Measurements from ENCODE around the gene KRTAP1-5.
"Not testable (repeated sequence)": the region's sequence is repeated elsewhere in the genome, so short reads cannot be mapped to it uniquely, and the experiment has no call there.

The KRTAP1-5 gene

DNA sequence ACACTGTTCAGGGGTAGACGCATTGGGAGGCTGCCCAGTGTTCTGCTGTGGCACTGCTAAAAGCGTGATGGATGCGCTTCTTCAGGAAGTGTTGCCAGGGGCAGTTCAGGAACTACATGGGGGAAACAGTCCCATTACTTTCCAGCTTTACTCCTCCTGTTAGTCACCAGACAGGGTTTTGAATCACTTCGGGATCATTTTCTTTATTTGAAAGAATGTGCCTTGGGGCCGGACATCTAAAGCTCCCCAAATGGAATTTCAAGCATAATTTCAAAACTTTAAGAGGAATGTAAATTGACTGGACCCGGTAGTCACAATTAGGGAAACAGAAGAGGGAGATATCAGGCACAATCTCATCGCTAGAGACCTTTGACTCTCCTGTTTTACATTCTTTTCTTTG lies 21.4 kb upstream of the KRTAP1-5 start:
- no peak for DNase-seq (ENCODE audit: low read depth)

DNA sequence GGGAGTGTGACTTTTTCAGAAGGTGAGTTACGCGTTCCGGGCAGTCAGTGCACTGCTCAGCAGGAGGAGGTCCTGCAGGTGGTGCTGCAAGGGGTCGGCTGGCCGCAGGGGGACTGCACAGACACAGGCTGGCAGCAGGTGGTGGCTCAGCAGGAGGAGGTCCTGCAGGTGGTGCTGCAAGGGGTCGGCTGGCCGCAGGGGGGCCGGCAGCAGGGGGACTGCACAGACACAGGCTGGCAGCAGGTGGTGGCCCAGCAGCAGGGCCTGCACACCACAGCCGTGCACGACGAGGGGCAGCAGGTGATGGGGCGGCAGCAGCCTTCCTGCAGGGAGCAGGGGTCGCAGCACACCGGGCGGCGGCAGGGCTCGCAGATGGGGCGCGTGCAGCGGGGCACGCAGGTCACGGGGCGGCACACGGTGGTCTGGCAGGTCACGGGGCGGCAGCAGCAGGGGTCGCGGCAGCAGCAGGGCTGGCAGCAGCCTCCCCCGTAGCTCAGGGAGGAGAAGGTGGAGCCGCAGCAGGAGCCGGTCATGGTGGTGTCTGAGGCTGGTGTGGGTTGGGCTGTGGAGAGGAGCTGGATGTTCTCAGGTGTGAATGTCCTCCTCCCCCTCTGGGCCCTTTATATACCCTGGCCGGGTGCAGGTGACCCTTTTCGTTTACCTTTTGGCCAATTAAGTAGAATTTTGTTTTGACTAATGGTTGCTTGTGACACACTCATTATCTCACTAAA lies 19.9 kb upstream of the KRTAP1-5 start, which contains the start of gene KRTAP2-1:
KRTAP2-1 (minus strand) TSS at position 582 of the 731 bp plus-strand sequence; CDS start at position 533, 49 bp downstream.
- not testable (repeated sequence) for DNase-seq (ENCODE audit: low read depth)

DNA sequence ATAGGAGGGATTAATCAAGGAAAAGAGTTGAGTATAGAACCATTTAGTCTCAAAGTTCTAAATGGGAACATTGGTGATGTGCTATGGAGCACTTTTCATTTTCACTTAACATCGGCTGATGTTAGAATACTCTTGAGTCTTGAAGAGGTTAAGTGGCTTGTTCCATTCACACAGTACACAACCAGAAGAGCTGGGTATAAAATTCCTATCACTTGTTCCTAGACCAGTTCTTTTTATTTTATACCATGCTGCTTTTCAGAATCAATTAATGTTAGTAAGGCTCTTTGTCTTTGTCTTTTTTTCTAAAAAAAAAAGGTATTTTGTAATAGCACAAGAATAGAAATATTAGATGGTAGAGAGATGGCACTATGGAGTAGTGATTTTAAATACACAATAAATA lies 15.9 kb upstream of the KRTAP1-5 start:
- DNase-seq (ENCODE audit: low read depth) = no peak

DNA sequence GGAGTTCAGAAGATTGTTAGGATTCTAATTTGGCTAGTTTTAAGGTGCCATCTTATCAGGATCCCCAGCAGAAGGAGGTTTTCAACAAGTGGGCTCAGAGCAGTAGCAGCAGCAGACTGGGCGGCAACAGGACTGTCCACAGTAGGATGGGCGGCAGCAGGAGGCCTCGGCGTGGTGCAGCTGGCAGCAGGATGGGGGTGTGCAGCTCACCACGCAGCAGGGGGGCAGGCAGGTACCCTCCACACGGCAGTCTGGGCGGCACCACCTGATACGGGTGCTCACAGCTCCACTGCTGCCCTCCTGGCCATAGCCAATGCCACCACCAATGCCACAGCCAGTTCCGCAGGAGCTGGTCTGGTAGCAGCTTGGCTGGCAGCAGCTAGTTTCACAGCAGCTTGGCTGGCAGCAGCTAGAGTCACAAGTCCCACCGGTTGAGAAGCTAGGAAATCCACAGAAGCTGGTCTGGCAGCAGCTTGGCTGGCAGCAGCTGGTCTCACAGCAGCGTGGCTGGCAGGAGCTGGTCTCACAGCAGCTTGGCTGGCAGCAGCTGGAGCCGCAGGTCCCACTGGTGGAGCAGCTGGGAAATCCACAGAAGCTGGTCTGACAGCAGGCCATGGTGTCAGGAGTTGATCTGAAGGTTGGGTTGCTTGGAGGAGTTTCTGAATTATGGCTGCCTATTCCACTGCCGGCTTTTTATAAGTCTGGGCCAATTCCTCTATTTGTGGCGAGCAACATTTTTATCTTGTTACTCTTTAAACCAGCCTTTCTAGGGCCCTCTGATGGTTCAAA lies 14.0 kb upstream of the KRTAP1-5 start, which contains the start of gene KRTAP1-1:
KRTAP1-1 (minus strand) TSS at position 668 of the 789 bp plus-strand sequence; CDS start at position 615, 53 bp downstream.
- DNase-seq (ENCODE audit: low read depth) = not testable (repeated sequence)

DNA sequence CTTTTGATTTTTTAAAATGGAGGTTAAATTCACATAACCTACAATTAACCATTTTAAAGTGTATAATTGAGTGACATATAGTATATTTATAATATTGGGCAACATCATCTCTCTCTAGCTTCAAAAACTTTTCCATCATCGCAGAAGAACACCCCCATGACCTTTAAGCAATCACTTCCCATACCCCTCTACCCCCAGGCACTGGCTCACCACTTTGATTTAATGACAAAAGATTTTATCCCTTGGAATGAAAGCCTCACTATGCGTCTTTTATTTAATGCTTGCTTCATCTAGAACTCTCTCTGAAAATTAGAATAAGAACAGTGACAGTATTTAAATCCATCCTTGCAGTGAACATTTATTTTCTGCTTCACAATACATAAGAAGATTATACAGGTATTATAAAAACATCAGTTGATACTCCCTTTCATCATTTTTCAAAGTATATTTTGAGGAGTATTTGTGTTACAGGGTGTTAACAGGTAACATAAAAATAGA lies 10.9 kb upstream of the KRTAP1-5 start:
- DNase-seq (ENCODE audit: low read depth) = no peak

DNA sequence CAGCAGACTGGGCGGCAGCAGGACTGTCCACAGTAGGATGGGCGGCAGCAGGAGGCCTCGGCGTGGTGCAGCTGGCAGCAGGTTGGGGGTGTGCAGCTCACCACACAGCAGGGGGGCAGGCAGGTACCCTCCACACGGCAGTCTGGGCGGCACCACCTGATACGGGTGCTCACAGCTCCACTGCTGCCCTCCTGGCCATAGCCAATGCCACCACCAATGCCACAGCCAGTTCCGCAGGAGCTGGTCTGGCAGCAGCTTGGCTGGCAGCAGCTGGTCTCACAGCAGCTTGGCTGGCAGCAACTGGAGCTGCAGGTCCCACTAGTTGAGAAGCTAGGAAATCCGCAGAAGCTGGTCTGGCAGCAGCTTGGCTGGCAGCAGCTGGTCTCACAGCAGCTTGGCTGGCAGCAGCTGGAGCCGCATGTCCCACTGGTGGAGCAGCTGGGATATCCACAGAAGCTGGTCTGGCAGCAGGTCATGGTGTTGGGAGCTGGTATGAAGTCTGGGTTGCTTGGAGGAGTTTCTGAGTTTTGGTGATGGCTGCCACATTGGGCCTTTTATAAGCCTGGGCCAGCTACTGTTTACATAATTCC lies 7.4 kb upstream of the KRTAP1-5 start, which contains the start of gene KRTAP1-3:
KRTAP1-3 (minus strand) TSS at position 529 of the 590 bp plus-strand sequence; CDS start at position 476, 53 bp downstream.
- DNase-seq (ENCODE audit: low read depth) = not testable (repeated sequence)

DNA sequence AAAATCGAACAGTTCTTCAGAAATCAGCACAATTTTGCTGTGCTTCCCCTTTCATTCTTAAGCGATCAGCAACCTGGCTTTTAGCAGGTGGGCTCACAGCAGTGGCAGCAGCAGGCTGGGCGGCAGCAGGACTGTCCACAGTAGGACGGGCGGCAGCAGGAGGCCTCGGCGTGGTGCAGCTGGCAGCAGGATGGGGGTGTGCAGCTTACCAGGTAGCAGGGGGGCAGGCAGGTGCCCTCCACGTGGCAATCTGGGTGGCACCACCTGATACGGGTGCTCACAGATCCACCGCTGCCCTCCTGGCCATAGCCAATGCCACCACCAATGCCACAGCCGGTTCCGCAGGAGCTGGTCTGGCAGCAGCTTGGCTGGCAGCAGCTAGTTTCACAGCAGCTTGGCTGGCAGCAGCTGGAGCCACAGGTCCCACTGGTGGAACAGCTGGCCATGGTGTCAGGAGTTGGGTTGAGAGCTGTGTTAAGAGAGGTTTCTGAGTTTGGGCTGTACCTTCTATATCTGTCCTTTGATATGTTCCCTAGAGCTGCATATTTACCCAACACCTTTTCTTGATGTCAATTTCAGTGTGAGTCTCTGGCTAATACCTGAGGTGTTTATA lies 2.7 kb upstream of the KRTAP1-5 start, which contains the start of gene KRTAP1-4:
KRTAP1-4 (minus strand) TSS at position 563 of the 613 bp plus-strand sequence; CDS start at position 446, 117 bp downstream.
- no peak for DNase-seq (ENCODE audit: low read depth)

DNA sequence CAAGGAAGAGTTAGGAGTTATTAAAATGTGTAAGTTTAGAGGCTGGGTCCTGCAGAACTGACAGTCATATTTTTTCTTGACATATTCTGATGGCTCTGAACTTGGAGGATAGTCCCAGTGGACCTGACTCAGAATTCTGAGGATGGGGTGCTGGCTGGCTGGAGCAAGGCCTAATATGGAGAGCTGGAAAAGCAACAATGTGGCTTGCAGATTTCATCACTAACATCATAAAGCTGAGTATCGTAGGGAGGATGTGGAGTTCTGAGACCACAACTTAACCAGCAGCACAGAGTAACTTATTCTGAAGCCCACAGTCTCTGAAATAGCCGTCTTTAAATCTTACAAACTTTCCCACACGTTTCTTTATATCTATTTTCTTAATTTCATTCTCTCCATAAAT lies 2.3 kb downstream of the KRTAP1-5 start:
- DNase-seq (ENCODE audit: low read depth) = no peak

DNA sequence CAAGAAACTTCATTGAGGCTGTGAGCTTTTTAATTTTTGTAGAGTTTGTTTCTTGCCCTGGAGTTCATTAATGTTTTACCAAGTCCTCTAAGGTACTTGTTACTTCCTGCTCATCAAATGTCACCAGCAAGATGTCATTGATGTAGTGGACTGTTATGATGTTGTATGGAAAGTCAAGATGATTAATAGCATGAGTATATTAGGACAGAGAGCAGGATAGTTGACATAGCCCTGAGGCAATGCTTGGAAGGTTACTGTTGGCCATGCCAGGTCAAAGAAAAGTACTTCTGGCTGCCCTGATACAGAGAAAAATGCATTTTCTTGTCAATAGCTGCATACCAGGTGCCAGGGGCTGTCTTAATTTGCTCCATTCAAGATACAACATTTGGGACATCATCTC lies 6.7 kb downstream of the KRTAP1-5 start:
- DNase-seq (ENCODE audit: low read depth) = no peak

DNA sequence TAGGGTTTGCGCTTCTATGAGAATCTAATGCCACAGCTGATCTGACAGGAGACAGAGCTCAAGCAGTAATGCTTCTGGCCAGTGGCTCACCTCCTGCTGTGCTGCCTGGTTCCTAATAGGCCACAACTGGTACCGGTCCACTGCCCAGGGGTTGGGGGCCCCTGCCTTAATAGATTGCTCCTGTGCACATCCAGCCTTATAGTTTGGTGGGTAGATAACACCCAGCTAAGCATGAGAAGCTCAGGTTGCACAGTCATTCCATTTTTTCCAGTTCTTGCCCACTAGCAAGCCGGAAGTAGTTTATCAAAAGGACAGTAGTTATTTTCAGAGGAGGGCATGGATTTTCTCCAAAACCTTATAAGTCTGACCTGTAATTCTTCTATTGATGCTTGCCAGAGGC lies 7.6 kb downstream of the KRTAP1-5 start:
- DNase-seq (ENCODE audit: low read depth) = no peak

DNA sequence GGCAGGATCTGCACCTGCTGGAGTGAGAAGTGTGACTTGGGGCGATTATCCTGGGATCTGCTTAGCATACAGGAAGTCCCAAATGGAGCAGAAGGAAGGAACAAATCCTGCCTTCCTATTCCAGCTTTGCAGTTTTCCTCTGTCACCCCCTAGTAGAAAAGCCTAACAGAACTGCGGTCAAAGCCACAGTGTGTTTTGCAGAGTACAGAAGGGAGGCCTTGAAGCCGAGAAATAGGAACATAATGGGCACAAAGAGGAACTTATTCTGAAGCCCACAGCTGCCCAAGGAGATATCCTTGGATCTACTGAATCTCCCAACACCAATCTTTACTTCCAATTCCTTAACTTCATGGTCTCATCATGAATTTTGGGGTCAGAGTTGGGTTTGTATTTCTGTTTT lies 8.5 kb downstream of the KRTAP1-5 start:
- no peak for DNase-seq (ENCODE audit: low read depth)

DNA sequence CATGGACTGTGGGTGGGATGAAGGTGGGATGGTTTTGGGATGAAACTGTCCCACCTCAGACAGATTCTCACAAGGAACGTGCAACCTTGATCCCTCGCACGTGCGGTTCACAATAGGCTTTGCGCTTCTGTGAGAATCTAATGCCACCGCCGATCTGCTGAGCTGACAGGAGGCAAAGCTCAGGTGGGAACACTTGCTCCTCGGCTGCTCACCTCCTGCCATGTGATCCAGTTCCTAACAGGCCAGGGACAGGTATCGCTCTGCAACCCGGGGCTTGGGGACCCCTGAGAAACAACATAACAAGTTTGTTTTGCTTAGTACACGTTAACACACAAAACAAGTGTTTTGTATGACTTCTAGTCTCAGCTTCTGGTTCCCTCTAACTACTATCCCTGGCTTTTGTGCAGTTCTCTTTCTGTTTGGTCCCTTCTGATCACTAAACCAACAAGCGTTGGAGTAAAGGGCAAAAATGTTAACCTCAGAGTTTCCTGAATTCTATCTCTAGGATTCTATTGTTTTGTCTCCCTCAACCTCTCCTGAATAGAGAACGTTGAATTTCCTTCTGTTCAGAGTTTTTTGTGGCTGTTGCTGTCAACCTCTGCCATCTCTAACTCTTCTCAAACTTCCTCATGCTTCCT lies 10.3 kb downstream of the KRTAP1-5 start:
- DNase-seq (ENCODE audit: low read depth) = no peak

DNA sequence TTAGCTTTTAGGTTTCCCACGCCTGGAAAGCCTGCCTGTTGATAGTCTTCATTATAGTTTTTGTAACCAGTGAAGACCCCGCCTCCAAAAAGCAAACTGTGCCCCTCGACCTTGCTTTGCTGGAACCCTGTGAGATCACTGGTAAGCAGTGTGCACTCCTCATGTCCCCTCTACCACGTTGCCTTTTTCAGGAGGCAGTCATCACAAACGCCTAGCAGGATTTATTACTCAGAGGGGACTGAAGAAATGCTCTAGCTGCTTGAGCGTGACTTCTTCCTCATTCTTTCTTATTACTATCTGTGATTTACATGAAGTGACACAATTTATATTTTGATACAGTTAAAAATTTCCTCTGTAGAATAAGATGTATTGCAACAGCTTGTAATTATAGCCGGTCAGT lies 11.6 kb downstream of the KRTAP1-5 start:
- DNase-seq (ENCODE audit: low read depth) = no peak

DNA sequence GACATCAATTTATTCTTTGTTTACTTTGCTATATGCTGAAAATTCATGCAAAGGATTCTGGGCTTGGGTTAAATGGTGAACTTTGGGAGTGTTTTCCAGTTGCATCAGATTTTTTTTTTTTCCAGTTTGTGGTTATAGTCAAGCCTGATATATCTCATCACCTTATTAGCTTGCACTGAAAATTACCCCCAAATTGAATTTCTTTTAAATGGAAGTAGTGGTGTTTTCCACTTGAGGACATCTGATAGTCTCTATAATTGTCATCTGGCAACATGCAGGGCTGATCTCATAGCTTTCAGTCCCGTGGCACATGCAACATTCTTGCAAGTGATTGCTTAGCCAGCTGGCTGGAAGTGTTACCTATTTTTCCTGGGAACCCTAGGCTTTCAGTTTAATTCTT lies 13.4 kb downstream of the KRTAP1-5 start:
- no peak for DNase-seq (ENCODE audit: low read depth)

DNA sequence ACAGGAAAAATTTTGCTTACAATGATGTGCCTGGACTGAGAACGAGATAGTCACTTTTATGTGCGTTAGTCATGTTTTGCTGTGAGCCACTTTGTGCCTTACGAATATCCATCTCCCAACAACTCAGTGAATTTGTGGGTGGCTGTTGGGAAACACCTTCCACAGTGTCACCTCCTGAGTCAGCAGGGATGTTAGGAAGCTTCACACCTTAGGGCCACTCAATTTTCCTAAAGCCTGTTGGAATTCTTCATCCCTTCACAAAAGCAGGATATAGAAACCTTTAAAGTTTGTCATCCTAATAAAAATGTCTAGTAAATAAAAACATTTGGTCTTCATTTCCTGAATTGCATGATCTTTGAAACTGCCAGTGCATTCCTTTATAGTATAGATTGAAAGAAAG lies 13.8 kb downstream of the KRTAP1-5 start:
- DNase-seq (ENCODE audit: low read depth) = no peak

DNA sequence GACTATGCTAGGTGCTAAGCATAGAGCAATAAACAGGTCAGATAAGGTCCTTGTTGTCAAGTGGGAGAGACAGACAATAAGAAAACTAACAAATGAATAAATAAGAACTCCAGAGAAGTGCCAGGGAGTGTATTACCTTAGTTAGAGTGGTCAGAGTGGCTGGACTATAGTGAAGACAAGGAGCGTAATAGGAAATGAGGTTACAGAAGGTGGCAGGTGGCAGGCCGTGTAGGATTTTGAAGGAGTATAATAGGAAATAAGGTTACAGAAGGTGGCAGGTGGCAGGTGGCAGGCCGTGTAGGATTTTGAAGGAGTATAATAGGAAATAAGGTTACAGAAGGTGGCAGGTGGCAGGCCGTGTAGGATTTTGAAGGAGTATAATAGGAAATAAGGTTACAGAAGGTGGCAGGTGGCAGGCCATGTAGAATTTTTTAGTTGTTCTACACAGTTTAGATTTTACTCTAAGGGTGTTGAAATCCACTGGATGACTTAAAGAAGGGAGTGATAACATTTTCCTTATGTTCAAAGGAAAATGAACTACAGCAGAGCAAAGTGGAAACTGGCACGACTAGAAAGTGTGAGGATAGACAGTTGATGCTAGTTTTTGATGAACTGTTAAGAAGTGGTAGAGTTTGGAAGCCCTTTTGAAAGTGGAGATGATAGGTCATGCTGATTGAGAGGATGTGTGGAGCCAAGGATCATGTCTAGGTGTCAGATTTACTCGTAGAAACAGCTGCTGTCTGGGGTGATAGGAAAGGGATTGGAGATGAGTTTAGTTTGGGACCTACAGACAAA lies 14.5 kb downstream of the KRTAP1-5 start:
- DNase-seq (ENCODE audit: low read depth) = no peak

DNA sequence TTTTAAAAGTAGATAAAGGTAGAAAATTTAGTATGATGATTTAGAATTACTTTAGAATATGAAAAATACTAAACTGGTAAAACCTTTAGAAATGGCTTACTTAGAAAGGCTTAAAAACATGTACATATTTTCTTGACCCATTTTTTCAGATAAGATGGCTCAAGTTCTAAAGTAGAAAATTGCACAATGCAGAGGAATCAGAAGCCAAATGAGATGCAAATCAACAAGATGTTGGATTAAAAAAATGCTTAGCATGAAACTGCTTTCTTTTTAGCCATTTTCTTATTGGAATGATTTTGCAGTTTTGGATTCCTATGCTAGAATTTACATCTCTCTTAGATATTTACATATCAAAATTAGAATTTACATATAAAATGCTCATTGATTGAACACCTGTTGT lies 16.6 kb downstream of the KRTAP1-5 start:
- no peak for DNase-seq (ENCODE audit: low read depth)

DNA sequence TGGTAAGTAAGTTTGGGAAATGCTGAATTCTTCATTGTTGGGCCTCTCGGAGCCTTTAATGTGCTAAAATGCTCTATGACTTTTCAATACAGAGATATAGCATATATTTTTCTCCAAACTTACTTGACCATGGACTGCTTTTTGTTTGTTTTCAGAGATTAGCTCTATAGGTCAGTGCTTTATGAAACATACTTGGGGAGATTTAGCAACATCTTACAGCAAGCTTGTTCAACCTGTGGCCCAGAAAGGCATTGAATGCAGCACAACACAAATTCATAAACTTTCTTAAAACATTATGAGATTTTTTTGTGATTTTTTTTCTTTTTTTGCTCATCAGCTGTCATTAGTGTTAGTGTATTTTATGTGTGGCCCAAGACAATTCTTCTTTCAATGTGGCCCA lies 17.1 kb downstream of the KRTAP1-5 start:
- DNase-seq (ENCODE audit: low read depth) = no peak

DNA sequence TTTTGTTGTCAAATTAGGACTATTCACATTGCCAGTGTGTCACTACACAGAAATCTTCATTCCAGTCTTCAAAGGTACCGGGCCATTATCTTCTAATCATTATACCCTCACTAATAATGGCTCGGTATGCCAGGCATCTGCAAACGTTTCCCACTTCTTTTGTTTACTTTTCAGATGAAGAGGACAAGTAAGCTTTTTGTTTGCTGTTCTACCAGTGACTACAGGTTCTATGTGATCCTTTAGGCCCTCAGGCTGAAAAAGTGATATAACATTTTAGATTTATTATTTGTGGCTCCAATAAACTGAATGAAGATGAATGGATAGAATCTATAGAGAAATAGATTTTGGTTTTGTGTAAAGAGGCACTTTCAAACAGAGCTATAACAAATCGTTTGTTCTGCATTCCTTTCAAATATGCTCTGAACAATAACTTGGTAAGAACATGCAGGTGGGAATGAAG lies 17.7 kb downstream of the KRTAP1-5 start:
- no peak for DNase-seq (ENCODE audit: low read depth)

DNA sequence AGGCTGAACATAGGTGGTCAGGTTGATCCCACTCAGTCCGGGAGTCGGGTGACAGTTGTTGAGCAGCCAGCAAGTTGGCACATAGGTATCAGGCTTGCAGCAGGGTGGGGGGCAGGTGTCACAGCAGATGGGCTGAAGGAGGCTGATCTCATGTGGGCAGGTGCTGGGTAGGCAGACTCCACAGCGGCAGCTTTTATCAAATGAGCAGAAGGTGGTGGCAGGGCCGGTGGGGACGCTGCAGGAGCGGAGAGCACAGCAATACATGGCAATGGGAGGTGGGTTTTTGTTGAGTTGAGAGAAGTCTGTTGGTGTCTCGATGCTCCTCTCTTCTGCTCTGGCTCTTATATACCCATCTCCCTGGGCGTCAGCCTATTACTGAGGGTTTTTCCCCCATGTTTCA lies 18.2 kb downstream of the KRTAP1-5 start, which contains the start of gene KRTAP3-1:
KRTAP3-1 (minus strand) TSS at position 318 of the 400 bp plus-strand sequence; CDS start at position 264, 54 bp downstream.
- DNase-seq (ENCODE audit: low read depth) = no peak
